ENCODE data around the gene SLC1A5. TPM values are rescaled to one million over a fixed set of nuclear protein-coding genes. Genes with fewer than 3 reads are reported as not detected.

Gene SLC1A5
- total RNA-seq, 1 experiment from 2014 or later, result 512 TPM

DNA sequence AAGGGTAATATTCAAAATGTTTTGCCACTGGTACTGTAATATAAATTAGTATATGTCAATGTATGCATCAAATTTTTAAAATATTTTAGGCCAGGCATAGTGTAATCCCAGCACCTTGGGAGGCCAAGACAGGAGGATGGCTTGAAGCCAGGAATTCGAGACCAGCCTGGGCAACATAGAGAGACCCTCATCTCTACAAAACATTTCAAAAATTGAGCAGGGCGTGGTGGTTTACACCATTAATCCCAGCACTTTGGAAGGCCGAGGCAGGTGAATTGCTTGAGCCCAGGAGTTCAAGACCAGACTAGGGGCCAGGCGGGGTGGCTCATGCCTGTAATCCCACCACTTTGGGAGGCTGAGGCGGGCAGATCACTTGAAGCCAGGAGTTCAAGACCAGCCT, 28.0 kb downstream of the SLC1A5 start:
- no peak for DNase-seq
- Mint-ChIP-seq H3K27me3 (ENCODE audit: insufficient read depth, unreplicated experiment) (no peaks in the 10 kb centered on the region), H3K36me3 (ENCODE audit: insufficient read depth, unreplicated experiment) (peaks cover 6% of the 10 kb centered on the region), H3K27ac (ENCODE audit: unreplicated experiment) (no peak overlapping the region), H3K9me3 (ENCODE audit: unreplicated experiment) (no peaks in the 10 kb centered on the region), H3K4me1 (ENCODE audit: low read depth, unreplicated experiment) (no peaks in the 10 kb centered on the region), H3K4me3 (ENCODE audit: unreplicated experiment) (no peak overlapping the region)
- Histone ChIP-seq H3K27me3 (replicated peaks; ENCODE audit: control insufficient read depth, insufficient read depth, low read length) (no peaks in the 10 kb centered on the region), H3K36me3 (ENCODE audit: control insufficient read depth, insufficient read depth, low read length) (peaks cover 1% of the 10 kb centered on the region), H3K4me1 (no peaks in the 10 kb centered on the region), H3K9me3 (no peaks in the 10 kb centered on the region), H3K4me3 (ENCODE audit: low read depth, low read length) (no peak overlapping the region)
- POLR2A ChIA-PET, result no interaction called here
- intact Hi-C loops (cut with micrococcal nuclease; ENCODE audit: unreplicated experiment), result no loop called here
- no TSS peak for BruUV-seq (replicated peaks)
- TF ChIP-seq, protein P1, sequence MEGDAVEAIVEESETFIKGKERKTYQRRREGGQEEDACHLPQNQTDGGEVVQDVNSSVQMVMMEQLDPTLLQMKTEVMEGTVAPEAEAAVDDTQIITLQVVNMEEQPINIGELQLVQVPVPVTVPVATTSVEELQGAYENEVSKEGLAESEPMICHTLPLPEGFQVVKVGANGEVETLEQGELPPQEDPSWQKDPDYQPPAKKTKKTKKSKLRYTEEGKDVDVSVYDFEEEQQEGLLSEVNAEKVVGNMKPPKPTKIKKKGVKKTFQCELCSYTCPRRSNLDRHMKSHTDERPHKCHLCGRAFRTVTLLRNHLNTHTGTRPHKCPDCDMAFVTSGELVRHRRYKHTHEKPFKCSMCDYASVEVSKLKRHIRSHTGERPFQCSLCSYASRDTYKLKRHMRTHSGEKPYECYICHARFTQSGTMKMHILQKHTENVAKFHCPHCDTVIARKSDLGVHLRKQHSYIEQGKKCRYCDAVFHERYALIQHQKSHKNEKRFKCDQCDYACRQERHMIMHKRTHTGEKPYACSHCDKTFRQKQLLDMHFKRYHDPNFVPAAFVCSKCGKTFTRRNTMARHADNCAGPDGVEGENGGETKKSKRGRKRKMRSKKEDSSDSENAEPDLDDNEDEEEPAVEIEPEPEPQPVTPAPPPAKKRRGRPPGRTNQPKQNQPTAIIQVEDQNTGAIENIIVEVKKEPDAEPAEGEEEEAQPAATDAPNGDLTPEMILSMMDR (IDR thresholded peaks at IDR 0.05; ENCODE audit: insufficient read depth in 1 of 2, low read depth in 1 of 2, low read length in 1 of 2, severe bottlenecking in 1 of 2, unreplicated experiment in 1 of 2), result no peak
- CTCF ChIA-PET, result no interaction called here

DNA sequence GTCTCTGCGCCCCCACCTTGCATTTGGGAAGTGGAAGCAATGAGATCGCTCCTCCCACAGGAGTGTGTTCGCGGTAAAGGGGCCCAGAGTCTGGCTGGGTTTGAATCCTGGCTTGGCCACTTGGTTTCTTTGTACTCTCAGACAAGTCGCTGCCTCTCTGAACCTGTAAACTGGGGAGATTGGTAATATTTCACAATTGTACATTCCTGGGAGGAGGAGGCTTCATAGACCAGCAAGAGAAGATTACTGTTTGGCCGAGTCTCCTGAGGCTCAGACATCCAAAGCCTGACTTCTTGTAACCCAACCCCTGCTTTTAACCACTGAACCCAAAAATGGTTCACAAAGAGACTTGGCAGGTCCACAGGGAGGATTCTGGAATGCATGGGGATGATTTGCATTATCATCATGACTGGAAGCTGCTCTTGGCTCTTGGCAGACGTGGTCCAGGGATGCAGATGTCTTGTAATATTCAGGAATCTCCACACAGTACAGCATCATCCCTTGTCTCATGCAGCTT, 28.5 kb downstream of the SLC1A5 start:
- no peaks in the 10 kb centered on the region for H3K4me1 ChIP-seq
- Mint-ChIP-seq H3K4me3 (ENCODE audit: unreplicated experiment) (no peak overlapping the region), H3K27ac (ENCODE audit: unreplicated experiment) (no peak overlapping the region), H3K36me3 (ENCODE audit: insufficient read depth, unreplicated experiment) (peaks cover 6% of the 10 kb centered on the region), H3K4me1 (ENCODE audit: low read depth, unreplicated experiment) (no peaks in the 10 kb centered on the region), H3K27me3 (ENCODE audit: insufficient read depth, unreplicated experiment) (no peaks in the 10 kb centered on the region), H3K9me3 (ENCODE audit: unreplicated experiment) (no peaks in the 10 kb centered on the region)
- TF ChIP-seq, protein P1 (IDR thresholded peaks at IDR 0.05; ENCODE audit: insufficient read depth in 1 of 2, low read depth in 1 of 2, low read length in 1 of 2, severe bottlenecking in 1 of 2, unreplicated experiment in 1 of 2), result no peak
- H3K4me3 ChIP-seq (ENCODE audit: low read depth, low read length), result no peak overlapping the region
- intact Hi-C loops (cut with micrococcal nuclease; ENCODE audit: unreplicated experiment), result no loop called here
- DNase-seq, result no peak
- H3K27me3 ChIP-seq (replicated peaks; ENCODE audit: control insufficient read depth, insufficient read depth, low read length), result no peaks in the 10 kb centered on the region
- no TSS peak for BruUV-seq (replicated peaks)
- ChIA-PET CTCF (no interaction called here), POLR2A (no interaction called here)
- H3K36me3 ChIP-seq (ENCODE audit: control insufficient read depth, insufficient read depth, low read length), result peaks cover 1% of the 10 kb centered on the region
- H3K9me3 ChIP-seq, result no peaks in the 10 kb centered on the region

DNA sequence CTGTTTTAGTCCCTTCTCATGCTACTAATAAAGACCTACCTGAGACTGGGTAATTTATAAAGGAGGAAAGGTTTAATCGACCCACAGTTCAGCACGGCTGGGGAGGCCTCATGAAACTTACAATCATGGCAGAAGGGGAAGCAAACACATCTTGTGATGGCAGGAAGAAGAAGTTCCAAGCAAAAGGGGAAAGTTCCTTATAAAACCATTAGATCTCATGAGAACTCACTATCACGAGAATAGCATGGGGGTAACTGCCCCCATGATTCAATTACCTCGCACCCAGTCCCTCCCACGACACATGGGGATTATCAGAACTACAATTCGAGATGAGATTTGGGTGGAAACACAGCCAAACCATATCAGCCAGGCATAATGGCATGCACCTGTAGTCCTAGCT, 29.2 kb downstream of the SLC1A5 start:
- BruUV-seq (replicated peaks), result no TSS peak
- Histone ChIP-seq H3K27me3 (replicated peaks; ENCODE audit: control insufficient read depth, insufficient read depth, low read length) (no peaks in the 10 kb centered on the region), H3K9me3 (no peaks in the 10 kb centered on the region), H3K36me3 (ENCODE audit: control insufficient read depth, insufficient read depth, low read length) (peaks cover 1% of the 10 kb centered on the region), H3K4me1 (no peaks in the 10 kb centered on the region), H3K4me3 (ENCODE audit: low read depth, low read length) (no peak overlapping the region)
- Mint-ChIP-seq H3K27me3 (ENCODE audit: insufficient read depth, unreplicated experiment) (no peaks in the 10 kb centered on the region), H3K36me3 (ENCODE audit: insufficient read depth, unreplicated experiment) (peaks cover 6% of the 10 kb centered on the region), H3K4me3 (ENCODE audit: unreplicated experiment) (no peak overlapping the region), H3K9me3 (ENCODE audit: unreplicated experiment) (no peaks in the 10 kb centered on the region), H3K4me1 (ENCODE audit: low read depth, unreplicated experiment) (no peaks in the 10 kb centered on the region), H3K27ac (ENCODE audit: unreplicated experiment) (no peak overlapping the region)
- ChIA-PET CTCF (interaction anchor here (0.6 kb wide), 1 partner anchor 45 kb away, joined by 5 read pairs; no protein-coding TSS in a partner anchor), POLR2A (no interaction called here)
- no peak for DNase-seq
- TF ChIP-seq, protein P1 (IDR thresholded peaks at IDR 0.05; ENCODE audit: insufficient read depth in 1 of 2, low read depth in 1 of 2, low read length in 1 of 2, severe bottlenecking in 1 of 2, unreplicated experiment in 1 of 2), result no peak
- intact Hi-C loops (cut with micrococcal nuclease; ENCODE audit: unreplicated experiment), result no loop called here

Data from Caco-2 (cell line).